Inferior parietal cortex (tissue), 1 donor: Measurements from ENCODE around the gene C1RL.

Experiments used
- DNase-seq: peaks from one replicate; pipeline ENCODE4 v3.0.0-alpha.2; 2016; ENCODE audit errors: extremely low spot score

C1RL gene

DNA sequence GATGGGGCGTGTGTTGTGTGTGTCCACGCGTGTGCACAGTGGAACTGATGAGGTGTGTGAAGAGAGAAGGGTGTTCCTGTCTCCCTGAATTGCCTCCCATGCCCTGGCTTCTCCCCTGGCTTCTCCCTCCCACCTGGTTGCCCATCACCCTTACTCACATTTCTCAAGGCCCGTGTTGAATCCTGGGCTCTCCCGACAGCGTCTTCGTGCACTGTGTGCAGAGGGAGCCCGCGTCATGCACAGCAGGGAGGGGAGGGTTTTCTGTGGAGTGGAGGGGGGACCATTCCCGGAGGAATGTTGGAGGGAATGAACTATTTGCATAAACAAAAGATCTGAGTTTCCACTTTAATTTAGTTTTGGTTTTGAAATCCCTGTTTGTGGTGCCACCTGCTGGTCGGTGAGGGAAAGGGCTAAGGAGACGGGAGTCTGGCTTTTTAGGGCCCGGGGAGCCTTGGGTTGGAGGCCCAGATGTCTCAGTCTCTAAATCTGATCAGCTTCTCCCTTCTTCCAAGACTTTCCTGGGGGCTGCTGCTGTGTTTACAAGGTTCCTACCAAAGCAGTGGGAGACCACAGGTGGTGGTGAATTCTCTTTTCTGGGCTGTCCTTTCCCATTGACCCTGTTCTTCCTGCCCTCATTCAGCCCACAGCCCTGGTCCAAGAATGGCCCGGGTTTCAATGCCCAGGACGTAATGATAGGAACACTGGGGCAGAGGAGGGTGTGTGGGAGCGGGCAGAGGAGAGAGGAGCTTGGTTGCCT lies 16.6 kb downstream of the C1RL start, which contains the start of gene C1R:
C1R (minus strand) TSS at position 217 of the 757 bp plus-strand sequence; CDS start at position 160, 57 bp downstream.
- DNase-seq: peak; percentile 78

DNA sequence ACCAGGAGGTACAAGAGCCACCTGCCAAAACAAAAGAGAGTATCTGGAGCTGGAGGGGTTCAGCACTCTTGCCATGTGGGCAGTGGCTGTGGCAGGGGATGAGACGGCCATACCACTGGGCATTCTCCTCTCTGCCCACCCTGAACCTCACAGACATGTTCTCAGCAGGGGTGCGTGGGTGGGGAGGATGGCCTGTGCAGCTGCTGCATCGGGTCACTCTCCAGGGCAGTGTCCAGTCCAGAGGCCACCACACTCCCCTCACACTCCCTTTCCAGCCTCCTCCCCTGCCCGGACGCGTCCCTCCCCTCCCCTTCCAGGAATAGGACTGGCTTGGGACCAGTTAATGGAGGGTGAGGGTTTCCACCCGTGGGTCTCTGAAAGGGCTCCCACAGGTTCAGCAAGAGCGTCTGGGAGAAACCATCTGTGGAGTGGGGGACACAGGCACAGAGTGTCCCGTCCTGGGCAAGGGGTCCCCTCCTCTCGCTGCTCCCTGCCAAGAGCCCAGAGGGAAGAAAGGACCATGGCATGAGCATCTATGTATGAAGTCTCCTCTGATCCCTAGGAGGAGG lies 17.3 kb downstream of the C1RL start:
- DNase-seq: no peak

DNA sequence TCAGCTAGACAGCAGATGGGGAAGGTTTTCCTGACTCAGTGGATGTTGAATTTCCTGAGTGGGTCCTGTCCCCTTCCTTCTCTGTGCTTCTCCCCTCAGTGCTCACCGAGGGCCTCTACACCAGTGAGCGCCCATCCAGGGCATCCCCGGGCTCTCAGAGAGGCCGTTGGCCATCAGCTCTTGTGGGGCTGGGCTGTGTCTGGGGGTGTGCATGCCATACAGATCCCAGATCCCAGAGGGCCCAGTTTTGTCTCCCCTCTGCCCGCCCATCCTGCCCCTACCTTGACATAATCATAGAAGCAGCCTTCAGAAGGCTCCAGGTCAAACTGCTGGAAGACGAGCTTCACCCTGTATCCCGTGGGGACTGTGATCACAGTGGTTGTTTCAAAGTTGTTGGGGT lies 17.8 kb downstream of the C1RL start:
- DNase-seq: no peak

DNA sequence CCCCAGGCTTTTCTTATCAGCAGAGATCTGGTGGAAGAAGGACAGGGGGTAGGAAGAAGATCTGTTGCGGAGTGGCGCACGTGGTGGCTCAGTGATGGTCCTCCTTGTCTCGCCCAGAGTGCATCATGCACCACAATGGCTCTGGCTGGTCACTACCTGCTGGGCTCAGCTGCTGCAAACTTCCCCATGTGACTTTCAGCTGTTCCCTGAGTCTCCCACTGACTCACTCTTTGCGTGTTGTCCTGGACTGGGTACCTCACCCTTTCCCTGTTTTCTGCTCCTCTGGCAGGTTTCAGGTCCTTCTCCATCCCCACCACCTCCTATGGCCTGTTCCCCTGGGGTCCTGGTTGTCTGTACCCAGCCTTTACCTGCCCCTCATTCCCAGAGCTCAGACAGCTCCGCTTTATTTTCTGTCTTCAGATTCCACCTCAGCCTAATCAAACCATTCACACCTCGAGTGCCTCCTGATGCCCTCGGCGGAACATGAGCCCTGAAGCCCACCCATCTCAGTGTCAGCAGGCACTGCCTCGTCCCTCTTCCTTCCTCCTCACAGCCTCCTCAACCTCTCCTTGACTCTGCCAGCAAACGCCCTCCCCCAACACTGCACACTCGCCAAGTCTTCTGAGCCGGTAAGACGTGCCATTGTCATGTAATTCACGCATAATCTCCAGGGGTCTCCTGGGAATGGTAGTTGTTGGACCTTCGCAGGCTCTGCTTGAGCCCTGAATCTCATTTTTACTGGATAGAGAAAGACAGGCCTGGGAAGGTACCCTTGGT lies 18.6 kb downstream of the C1RL start:
- no peak for DNase-seq

DNA sequence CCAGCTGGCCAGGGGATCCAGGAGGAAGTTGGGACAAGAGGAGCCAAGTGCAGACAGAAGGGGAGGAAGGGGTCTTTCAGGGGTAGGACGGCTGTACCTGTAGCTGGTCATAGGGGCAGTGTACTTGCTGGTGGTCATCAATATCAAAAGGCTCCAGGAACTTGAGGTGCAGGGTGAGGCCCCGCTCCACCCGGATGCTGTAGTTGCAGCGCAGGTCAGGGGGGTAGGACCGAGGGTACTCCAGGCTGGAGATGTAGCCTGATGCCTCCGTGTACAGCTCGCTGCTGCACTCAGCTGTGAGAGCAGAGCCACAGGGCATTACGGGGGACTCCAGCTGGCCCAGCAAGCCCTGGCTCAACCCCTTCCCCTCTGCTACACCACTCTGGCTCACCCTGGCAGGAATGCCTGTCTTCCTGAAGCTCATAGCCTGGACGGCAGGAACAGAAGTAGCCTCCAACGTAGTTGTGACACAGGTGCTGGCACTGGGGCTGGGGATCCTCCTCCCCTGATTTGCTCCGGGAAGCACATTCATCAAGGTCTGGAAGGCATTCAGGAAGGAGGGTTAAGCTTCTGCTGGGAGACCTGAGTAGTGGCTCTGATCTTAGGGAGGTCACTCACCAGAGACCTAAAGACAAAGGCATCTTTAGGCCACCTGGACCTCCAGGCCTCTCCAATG lies 19.7 kb downstream of the C1RL start:
- DNase-seq: no peak

DNA sequence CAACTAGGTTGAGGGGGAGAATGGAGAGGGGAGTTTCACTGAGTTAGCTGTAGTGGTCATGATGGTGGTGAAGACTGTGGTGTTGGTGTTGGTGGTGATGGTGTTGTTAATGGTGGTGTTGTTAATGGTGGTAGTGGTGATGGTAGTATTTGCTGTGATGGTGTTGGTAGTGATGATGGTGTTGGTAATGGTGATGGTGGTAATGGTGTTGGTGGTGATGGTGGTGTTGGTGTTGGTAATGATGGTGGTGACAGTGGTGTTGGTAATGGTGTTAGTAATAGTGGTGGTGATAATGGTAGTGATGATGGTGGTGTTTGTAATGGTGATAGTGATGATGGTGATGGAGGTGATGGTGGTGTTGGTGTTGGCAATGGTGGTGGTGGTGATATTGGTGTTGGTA lies 25.9 kb downstream of the C1RL start:
- no peak for DNase-seq

DNA sequence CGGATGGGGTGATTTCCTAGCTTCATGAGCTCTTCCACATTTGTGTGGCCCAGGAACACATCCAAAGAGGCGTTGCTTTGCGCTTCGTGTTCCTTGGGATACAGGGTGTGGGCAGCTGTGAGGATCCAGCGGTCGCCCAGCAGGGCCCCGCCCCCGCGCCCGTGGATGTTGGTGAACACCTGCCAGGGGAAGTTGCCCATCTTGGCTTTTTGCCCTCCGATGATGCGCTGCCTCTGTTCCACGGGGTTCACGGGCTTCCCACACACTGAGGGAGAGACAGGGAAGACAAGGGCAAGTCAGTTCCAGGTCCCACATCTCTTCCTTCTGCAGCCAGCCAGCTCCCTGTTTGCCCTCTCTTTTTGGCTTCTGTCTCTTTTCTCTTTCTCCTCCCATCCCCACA lies 28.0 kb downstream of the C1RL start:
- DNase-seq: no peak

DNA sequence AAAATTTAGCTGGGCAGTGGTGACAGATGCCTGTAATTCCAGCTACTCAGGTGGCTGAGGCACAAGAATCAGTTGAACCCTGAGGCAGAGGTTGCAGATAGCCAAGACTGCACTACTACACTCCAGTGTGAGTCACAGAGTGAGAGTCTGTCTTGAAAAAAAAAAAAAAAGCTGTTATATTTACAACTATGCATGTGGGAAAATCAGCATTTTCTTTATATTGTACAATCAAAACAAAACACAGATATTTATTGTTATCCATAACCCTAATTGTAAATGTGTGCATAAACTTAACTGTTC lies 29.2 kb downstream of the C1RL start:
- no peak for DNase-seq

DNA sequence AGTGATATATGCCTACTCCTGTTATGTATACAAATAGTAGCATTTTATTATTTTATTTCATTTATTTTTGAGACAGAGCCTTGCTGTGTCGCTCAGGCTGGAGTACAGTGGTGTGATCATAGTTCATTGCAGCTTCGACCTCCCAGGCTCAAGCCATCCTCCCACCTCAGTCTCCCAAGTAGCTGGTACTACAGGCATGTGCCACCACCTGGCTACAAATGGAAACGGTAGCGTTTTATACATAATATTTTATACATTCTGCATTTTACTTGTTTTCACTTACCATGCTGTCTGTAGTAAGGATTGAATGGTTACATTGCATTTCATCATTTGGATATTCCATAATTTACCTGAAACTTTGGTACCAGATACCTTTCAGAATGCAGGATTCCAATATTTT lies 30.9 kb downstream of the C1RL start:
- no peak for DNase-seq

DNA sequence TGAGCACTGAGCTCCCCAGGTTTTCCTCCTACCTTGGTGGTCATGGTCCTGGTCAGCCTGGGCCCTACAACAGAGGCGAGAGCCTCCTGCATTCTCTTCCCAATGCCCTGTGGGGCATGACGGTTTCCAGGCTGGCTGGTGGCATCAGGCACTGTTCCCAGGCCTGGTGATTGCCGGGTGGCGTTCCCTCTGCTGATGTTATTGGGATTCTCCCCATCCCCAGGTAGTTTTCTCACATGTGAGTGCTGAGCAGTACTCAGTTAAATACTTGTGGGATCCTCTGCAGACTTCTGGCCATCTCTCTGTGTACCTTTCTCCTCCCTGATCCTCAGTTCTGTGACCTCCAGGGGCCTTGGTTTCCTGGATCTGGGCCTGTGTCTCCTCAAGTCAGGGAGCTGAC lies 32.5 kb downstream of the C1RL start:
- no peak for DNase-seq

DNA sequence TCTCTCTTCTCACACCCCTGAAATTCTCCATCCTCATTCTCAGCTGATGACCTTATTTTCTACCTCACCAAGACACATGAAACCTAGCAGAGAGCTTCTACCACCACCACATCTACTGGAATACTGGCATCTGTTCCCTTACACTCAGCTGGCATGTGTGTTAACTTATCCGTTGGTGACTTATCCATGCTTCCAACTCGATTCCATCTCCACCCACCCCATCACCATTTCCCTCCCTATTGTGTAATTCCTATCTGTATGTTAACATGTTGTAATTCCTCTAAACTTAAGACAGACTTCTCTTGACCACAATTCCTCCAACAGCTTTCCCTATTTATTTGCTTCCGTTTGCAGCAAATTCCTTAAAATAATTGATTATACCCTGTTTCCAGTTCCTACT lies 33.1 kb downstream of the C1RL start:
- no peak for DNase-seq

DNA sequence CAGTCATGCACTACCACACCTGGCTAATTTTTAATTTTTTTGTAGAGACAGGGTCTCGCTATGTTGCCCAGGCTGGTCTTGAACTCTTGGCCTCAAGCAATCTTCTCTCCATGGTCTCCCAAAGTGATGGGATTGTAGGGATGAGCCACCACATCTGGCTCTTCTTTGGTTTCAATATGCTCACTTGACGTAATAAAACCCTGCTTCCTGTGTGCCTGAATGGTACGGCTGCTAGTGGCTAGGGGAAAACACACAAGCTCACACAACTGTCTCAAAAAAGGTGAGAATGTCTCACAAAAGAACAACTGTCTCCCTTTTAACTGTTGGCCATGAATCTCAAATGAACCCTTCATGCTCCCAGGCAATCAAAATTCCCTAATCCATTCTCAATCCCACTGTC lies 33.5 kb downstream of the C1RL start:
- no peak for DNase-seq

DNA sequence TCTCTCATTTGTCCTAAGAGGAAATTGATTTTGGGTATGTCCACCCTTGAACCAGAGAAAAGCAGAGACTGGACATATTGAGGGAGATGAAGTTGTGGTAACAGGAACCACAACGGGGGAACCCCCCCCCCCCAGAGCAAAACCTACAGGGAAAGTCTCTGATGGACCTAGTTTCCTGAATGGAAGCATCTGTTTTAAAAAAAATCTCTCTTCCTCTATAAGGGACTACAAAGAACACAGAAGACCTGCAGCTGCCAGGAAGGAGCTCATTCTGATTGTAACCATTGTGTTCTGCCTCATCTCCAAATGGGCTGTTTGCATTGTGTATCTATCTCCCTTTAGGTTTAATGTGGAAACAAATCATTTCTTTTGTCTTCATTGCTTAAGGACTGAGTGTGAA lies 35.1 kb downstream of the C1RL start:
- no peak for DNase-seq

DNA sequence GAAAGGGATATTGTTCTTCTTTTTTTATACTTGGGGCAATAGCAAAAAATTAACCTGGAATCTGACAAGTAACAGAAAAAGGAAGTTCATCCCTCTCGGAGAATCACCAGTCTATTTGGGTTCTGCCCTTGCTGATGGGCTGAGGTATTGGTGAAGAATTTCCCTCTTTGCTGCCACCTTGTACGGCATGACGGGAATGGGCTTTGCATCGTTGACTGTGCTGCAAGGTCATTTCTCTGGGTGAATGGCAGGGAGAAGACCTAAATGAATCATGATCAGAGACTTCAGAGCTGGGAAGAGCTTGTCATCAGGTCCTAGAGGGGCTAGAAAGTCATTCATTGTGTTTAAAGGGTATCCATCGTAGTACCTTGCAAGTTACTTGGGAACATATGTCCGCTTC lies 36.5 kb downstream of the C1RL start:
- DNase-seq: no peak

DNA sequence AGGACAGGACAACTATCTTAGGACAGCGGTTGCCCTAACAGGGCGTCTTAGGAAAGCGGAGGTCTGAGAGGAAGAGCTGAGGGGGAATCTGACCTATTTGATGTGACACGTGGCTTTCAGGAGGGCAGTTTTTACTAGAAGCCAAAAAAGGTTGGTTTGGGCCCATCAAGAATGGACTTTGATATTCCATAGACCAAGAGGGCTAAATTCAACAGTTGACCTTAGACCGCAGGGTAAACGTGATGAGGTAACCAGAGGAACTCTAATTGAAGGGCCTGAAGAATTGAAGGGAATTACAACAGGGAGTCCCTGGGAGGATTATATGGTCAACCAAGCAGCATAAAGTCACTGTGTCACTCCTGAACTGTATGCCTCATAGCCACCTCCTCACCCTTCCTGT lies 37.0 kb downstream of the C1RL start:
- no peak for DNase-seq

DNA sequence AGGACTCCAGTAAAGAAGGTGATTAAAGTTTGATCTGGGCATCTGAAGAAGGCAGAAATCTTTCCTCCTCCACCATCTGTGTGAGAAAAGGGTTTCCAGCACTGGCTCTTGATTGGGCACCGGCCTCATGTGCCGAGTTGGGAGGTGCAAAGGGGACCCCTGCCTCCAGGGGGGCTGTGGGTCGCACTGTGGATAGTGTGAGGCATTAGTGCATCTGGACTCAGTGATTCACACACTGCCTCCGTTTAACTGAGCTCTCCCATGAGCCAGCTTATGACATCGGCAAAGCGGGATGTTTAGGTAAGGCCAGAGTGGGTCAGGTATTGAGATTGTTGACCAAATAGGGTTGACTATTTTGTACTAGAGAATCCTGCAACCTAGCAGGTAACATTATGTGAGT lies 39.6 kb downstream of the C1RL start:
- no peak for DNase-seq

DNA sequence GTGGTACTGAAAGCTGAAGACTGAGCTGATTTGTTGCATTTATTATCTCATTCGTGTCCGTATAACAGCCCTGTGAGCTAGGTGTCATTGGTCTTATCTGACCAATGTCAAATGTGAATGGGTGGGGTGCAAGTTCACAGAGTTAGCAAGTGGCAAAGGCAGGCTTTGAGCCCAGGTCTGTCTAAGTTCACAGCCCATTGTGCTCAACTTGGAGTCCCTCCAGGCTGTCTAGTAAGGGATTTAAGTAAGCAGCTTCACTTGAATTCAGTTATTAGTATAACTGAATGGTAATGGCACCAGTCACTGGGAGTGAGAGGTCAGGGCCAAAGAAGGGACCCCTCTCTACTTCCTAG lies 40.0 kb downstream of the C1RL start:
- no peak for DNase-seq

DNA sequence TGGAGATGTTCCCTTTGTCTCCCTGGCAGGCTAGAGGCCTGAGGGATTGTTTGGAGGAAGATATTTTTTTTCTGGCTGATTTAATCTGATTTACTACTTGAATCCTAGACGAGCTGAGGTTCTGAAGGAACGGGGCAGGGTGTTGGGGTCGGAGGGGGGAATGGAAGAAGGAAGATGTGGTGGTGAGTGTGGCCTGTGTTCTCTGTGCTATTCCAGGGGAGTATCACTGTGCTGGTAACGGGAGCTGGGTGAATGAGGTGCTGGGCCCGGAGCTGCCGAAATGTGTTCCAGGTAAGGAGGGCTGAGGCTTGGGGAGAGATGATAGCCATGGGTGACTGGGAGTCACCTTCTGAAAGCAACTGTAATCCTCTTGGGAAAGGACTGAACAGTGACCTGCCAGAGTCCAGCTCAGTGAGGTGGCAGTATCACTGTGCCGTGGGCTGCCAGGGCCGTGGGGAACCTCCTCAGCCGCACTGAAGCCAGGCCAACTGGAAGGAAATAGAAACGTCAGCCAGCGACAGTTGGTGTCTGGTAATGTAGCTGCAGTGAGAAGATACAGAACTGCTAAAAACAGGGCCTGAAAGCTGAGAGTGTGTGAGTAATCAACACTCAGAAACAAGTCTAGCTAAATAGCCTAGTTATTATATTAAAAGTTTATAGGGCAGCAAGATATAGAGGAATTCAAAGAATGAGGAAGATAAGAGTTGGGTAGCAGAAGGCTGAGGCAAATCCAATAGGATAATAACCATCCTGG lies 40.6 kb downstream of the C1RL start:
- DNase-seq: peak; percentile 27

DNA sequence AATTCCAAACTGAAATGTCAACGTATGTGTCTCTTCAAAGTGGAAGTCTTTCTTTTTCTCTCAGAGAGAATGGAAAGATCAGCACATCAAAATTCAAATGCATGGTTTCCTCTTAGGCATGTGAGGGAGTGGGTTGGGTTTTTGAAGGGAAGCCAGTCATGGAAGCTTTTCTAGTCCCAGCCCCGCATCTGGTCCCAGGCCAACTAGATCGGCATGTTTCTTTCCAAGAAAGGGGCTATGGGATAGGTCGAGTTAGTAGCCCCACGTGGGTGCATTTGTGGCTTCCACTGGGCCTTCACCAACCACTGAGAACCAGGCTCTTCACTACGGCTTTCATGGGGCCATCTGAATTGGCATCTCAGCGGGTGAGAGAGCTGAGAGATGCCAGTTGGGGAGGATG lies 41.9 kb downstream of the C1RL start:
- no peak for DNase-seq

DNA sequence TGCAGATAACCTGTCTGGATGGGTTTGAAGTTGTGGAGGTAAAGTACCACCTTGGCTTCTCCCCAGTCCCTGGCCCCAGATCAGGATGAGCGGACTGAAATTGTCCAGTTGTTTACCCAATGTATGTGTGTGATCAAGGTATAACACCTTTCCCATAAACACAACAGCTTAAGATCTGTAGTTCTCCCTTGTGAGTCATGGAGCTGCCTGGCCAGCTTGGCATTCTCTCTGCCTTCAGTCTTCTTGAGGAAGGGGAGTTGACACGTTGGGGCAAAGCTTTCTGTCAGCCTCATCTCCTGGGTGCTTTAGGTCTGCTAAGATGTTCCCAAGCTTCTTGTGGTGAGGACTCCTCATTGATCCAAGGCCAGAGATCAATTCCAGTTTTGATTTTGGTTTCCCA lies 42.4 kb downstream of the C1RL start:
- DNase-seq: no peak

DNA sequence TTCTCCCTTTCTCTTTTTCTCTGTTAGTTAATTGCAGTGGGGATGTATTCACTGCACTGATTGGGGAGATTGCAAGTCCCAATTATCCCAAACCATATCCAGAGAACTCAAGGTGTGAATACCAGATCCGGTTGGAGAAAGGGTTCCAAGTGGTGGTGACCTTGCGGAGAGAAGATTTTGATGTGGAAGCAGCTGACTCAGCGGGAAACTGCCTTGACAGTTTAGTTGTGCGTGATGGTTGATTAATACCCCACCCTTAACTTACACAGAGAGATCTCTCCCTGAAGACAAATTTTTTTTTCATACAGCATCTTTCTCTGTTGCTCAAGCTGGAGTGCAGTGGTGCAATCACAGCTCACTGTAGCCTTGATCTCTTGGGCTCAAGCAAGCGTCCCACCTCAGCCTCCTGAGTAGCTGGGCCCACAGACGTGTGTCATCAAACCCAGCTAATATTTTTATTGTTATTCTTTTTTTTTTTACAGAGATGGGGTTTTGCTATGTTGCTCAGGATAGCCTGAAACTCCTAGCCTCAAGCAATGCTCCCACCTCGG lies 43.9 kb downstream of the C1RL start:
- no peak for DNase-seq

DNA sequence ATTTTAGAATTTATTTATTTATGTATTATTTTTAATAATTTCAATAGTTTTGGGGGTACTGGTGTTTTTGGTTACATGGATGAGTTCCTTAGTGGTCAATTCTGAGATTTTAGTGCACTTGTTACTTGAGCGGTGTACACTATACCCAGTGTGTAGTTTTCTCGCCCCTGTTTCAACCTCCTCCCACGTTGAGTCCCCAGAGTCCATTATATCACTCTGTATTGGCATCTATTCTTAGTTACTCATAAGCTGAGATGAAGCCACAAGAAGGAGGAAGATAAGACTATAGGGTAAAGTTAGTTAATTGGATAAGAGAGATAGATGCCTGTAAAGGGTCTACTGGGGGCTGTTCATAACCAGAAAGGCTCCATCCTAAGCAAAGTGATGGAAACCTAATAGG lies 44.5 kb downstream of the C1RL start:
- no peak for DNase-seq
